AG04449 (cell line): Measurements from ENCODE around the gene CASP9.
"Not testable (repeated sequence)": the region's sequence is repeated elsewhere in the genome, so short reads cannot be mapped to it uniquely, and the experiment has no call there.

ENCODE experiments used
- CTCF ChIA-PET: fragments of 350-600 bp; formaldehyde crosslinking; extraction: SDS; loops from one replicate; lab custom pipeline; 2021; ENCODE audit warnings: antibody characterized with exemption; lab: Yijun Ruan, JAX
- POLR2A ChIA-PET: fragments of 400-600, 350-600 bp; formaldehyde crosslinking; extraction: SDS; loops from one replicate; lab custom pipeline; 2020; ENCODE audit warnings: antibody characterized with exemption, inconsistent platforms; lab: Yijun Ruan, JAX
- DNase-seq: peaks from one replicate; pipeline ENCODE4 v3.0.0-alpha.2; 2010; ENCODE audit warnings: low read depth, low spot score
- H3K4me3 ChIP-seq: 2 replicates; pipeline ENCODE4 v1.5.1; 2011; ENCODE audit warnings: low read depth, mild to moderate bottlenecking, control low read depth, low read length
- TF ChIP-seq, protein P1 (sequence below): IDR thresholded peaks from one replicate; pipeline ENCODE4 v1.5.1; 2011; ENCODE audit warnings: mild to moderate bottlenecking, moderate library complexity, low read length, control low read depth, inconsistent platforms; ENCODE audit not compliant: insufficient read depth; ENCODE audit errors: missing control alignments

The CASP9 gene

GRCh38 chr1:15465674-15466073 lies 58.3 kb downstream of the CASP9 start:
- POLR2A ChIA-PET: no interaction called here
- no peak overlapping the region for H3K4me3 ChIP-seq
- TF ChIP-seq, protein P1, sequence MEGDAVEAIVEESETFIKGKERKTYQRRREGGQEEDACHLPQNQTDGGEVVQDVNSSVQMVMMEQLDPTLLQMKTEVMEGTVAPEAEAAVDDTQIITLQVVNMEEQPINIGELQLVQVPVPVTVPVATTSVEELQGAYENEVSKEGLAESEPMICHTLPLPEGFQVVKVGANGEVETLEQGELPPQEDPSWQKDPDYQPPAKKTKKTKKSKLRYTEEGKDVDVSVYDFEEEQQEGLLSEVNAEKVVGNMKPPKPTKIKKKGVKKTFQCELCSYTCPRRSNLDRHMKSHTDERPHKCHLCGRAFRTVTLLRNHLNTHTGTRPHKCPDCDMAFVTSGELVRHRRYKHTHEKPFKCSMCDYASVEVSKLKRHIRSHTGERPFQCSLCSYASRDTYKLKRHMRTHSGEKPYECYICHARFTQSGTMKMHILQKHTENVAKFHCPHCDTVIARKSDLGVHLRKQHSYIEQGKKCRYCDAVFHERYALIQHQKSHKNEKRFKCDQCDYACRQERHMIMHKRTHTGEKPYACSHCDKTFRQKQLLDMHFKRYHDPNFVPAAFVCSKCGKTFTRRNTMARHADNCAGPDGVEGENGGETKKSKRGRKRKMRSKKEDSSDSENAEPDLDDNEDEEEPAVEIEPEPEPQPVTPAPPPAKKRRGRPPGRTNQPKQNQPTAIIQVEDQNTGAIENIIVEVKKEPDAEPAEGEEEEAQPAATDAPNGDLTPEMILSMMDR: no peak
- no peak for DNase-seq
- CTCF ChIA-PET: no interaction called here

- DNase-seq, POLR2A ChIA-PET, CTCF ChIA-PET, H3K4me3 ChIP-seq: not testable (repeated sequence)
Observed at GRCh38 chr1:15463926-15464322, 60.1 kb downstream of the CASP9 start.

GRCh38 chr1:15463064-15463800 lies 60.8 kb downstream of the CASP9 start:
- CTCF ChIA-PET, POLR2A ChIA-PET, H3K4me3 ChIP-seq, DNase-seq: not testable (repeated sequence)

GRCh38 chr1:15460708-15461095 lies 63.3 kb downstream of the CASP9 start:
- no peak for DNase-seq
- no peak overlapping the region for H3K4me3 ChIP-seq
- ChIA-PET CTCF (no interaction called here), POLR2A (no interaction called here)
- TF ChIP-seq, protein P1: no peak

- DNase-seq: no peak
- CTCF ChIA-PET: no interaction called here
- TF ChIP-seq, protein P1: no peak
- H3K4me3 ChIP-seq: no peak overlapping the region
- POLR2A ChIA-PET: no interaction called here
Observed at GRCh38 chr1:15459771-15460707, 64.0 kb downstream of the CASP9 start.

DNA sequence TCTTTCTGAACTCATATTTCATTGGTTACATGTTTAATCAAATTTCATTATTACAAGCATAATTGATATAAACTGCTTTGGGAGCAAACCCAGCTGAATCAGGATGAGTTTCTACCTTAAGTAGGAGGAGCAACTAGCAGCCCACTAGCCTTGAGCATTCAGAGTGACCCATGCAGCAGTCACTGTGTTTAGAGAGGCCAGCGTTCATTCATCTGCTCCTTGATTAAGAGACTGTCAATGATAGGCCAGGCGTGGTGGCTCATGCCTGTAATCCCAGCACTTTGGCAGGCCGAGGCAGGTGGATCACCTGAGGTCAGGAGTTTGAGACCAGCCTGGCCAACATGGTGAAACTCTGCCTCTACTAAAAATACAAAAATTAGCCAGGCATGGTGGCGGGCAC lies 65.6 kb downstream of the CASP9 start:
- POLR2A ChIA-PET, H3K4me3 ChIP-seq, DNase-seq, CTCF ChIA-PET: not testable (repeated sequence)

DNA sequence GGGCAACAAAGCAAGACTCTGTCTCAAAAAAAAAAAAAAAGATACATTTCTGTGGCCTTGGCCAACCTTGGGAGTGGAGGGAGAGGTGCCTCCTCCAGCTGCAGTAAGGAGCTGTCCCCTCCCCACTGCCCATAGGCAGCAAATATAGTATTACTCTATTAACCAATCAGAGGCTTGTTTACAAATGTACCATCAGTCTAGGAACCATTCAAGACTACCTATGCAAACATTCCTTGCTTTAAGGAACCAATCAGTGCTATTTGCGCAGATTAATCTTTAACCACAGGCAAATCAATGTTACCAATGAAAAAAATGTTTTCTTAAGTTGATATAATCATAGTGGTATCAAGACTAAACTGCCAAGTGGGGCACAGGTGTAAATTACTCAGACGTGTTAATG lies 66.4 kb downstream of the CASP9 start:
- ChIA-PET POLR2A (no interaction called here), CTCF (no interaction called here)
- DNase-seq: no peak
- no peak overlapping the region for H3K4me3 ChIP-seq
- TF ChIP-seq, protein P1: no peak
